Stomach (tissue), 4 donors: ENCODE results near the gene TMEM164.

Experiments used
- EP300 ChIP-seq: sonication (generic); formaldehyde crosslinking; IDR thresholded peaks from one replicate; pipeline ENCODE4 v1.6.1; 2017; ENCODE audit warnings: antibody characterized with exemption
- POLR2A ChIP-seq, 4 donors: fragments of 450-650 bp; IDR thresholded peaks; one replicate each; pipeline ENCODE4 v1.6.1; 2016; ENCODE audit warnings: antibody characterized with exemption in 4 of 4, control low read depth in 2 of 4, mild to moderate bottlenecking in 1 of 4, moderate library complexity in 1 of 4
- POLR2AphosphoS5 ChIP-seq, 3 donors: sonication (generic); formaldehyde crosslinking; IDR thresholded peaks; one replicate each; pipeline ENCODE4 v1.6.1; 2016; ENCODE audit warnings: antibody characterized with exemption in 3 of 3
- TF ChIP-seq, protein P1 (sequence below), 7 experiments: fragments of 450-650 bp in 4 of 7; fragments of 200-600 bp in 3 of 7; sonication (generic) in 3 of 7; IDR thresholded peaks; one replicate each; pipeline ENCODE4 v1.5.1; 2016 to 2019; ENCODE audit warnings: antibody characterized with exemption in 7 of 7, control low read depth in 2 of 7, mild to moderate bottlenecking in 1 of 7

- TF ChIP-seq, protein P1, sequence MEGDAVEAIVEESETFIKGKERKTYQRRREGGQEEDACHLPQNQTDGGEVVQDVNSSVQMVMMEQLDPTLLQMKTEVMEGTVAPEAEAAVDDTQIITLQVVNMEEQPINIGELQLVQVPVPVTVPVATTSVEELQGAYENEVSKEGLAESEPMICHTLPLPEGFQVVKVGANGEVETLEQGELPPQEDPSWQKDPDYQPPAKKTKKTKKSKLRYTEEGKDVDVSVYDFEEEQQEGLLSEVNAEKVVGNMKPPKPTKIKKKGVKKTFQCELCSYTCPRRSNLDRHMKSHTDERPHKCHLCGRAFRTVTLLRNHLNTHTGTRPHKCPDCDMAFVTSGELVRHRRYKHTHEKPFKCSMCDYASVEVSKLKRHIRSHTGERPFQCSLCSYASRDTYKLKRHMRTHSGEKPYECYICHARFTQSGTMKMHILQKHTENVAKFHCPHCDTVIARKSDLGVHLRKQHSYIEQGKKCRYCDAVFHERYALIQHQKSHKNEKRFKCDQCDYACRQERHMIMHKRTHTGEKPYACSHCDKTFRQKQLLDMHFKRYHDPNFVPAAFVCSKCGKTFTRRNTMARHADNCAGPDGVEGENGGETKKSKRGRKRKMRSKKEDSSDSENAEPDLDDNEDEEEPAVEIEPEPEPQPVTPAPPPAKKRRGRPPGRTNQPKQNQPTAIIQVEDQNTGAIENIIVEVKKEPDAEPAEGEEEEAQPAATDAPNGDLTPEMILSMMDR (IDR thresholded peaks at IDR 0.05) = no peak
- TF ChIP-seq POLR2AphosphoS5 (IDR thresholded peaks at IDR 0.05) (no peak), POLR2A (IDR thresholded peaks at IDR 0.05) (no peak), EP300 (no peak)
These were observed 1.9 kb downstream of the TMEM164 start for GRCh38 chrX:110004731-110005369.
